ENCODE results near the gene DIAPH3. TPM values are rescaled to one million over a fixed set of nuclear protein-coding genes. Genes with fewer than 3 reads are reported as not detected.

DIAPH3 gene
- total and polyA plus RNA-seq, 2 of the 4 experiments (the other 2 are of a cell fraction) = 8.9 to 9.3 TPM

DNA sequence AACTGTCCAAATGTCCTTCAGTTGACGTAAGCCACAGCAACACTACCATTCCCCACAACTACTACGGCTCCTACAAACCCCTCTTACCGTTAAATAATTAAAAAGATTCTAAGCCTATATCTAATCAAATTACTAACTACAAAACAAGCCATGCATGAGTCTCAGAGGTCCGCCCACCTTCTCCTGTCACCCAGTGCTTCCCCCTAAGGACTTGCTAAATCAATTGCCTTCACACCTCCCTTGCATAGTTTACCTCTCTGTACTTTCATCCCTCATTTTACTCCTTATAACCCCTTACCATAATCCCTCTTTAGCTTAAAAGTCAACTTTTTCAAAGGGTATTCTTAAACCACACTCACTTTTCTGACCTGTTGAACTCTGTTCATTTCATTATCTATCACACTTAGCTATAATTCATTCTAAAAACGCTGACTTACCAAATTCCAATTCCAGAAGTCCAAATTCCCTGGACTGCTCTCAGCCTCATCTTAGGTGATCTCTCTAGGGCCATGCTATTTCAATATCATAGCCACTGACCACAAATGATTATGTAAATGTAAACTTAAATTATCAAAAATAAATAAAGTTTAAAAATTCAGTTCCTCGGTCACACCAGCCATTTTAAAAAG, 187.8 kb downstream of the DIAPH3 start:
- Histone ChIP-seq H2BK120ac (ENCODE audit: low read depth, low read length) (no peak overlapping the region), H2AK9ac (replicated peaks; ENCODE audit: low read depth, low read length, poor library complexity) (no peak overlapping the region), H3K27me3 (ENCODE audit: control insufficient read depth, insufficient read depth, low read length) (no peaks in the 10 kb centered on the region), H2BK15ac (ENCODE audit: low read depth, low read length) (no peak overlapping the region), H2AK5ac (ENCODE audit: low read depth, low read length) (no peak overlapping the region), H3K14ac (replicated peaks; ENCODE audit: low read depth, low read length) (no peak overlapping the region), H3K4me2 (ENCODE audit: low read depth, low read length) (no peak overlapping the region), H4K20me1 (ENCODE audit: insufficient read depth, low read length) (no peaks in the 10 kb centered on the region), H3K4ac (ENCODE audit: low read depth, low read length) (no peak overlapping the region), H3K9me3 (ENCODE audit: control insufficient read depth, insufficient read depth, low read length) (no peaks in the 10 kb centered on the region), H4K91ac (ENCODE audit: insufficient read depth, low read depth, low read length) (no peak overlapping the region), H3K27ac (ENCODE audit: insufficient read depth, low read length) (no peak overlapping the region), H2BK5ac (ENCODE audit: low read depth, low read length, poor library complexity, severe bottlenecking) (no peak overlapping the region), H4K5ac (ENCODE audit: low read depth, low read length) (no peak overlapping the region), H2AFZ (replicated peaks; ENCODE audit: low read length, poor library complexity) (no peak overlapping the region), H3K4me1 (ENCODE audit: control insufficient read depth, insufficient read depth, low read length) (no peaks in the 10 kb centered on the region), H3K23ac (ENCODE audit: low read depth, low read length) (no peak overlapping the region), H2BK20ac (ENCODE audit: low read depth, low read length) (no peak overlapping the region), H4K8ac (ENCODE audit: low read depth in 2 of 2, low read length in 2 of 2) (no peak overlapping the region), H3K4me3 (ENCODE audit: insufficient read depth, low read depth, low read length) (no peak overlapping the region), H3K18ac (ENCODE audit: low read depth, low read length) (no peak overlapping the region), H3K36me3 (ENCODE audit: control insufficient read depth, insufficient read depth, low read length) (no peaks in the 10 kb centered on the region; the same call in 1 of the 2 replicates), H3K9ac (ENCODE audit: low read depth, low read length) (no peak overlapping the region), H3K79me1 (ENCODE audit: low read depth in 1 of 2, low read length in 2 of 2) (peaks cover 0 to 3% of the 10 kb centered on the region in 2 experiments; a peak in 1 of 4 replicates), H3K9me1 (ENCODE audit: insufficient read depth, low read length) (peaks cover 2% of the 10 kb centered on the region; the same call in 1 of the 2 replicates), H3K56ac (ENCODE audit: extremely low read depth, insufficient read depth, low read length) (no peak overlapping the region)
- 97 to 100% methylated on average over 2 to 4 of the region's 6 CpGs for WGBS, 2 experiments (ENCODE audit: extremely low coverage in 2 of 2, insufficient read length in 1 of 2)
- intact Hi-C loops (cut with micrococcal nuclease) = no loop called here
- TF ChIP-seq MAZ (IDR thresholded peaks at IDR 0.05; ENCODE audit: borderline replicate concordance, low read depth, low read length) = no peak
- TF ChIP-seq NFE2L2 (IDR thresholded peaks at IDR 0.05; ENCODE audit: low read depth, low read length) = no peak
- TF ChIP-seq, protein P1, sequence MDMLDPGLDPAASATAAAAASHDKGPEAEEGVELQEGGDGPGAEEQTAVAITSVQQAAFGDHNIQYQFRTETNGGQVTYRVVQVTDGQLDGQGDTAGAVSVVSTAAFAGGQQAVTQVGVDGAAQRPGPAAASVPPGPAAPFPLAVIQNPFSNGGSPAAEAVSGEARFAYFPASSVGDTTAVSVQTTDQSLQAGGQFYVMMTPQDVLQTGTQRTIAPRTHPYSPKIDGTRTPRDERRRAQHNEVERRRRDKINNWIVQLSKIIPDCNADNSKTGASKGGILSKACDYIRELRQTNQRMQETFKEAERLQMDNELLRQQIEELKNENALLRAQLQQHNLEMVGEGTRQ (IDR thresholded peaks at IDR 0.05; ENCODE audit: low read depth, low read length) = no peak
- no peak for TF ChIP-seq FOS (IDR thresholded peaks at IDR 0.05; ENCODE audit: low read depth, low read length)
- TF ChIP-seq CEBPB (IDR thresholded peaks at IDR 0.05; ENCODE audit: low read depth, low read length) = no peak
- no peak for TF ChIP-seq RCOR1 (IDR thresholded peaks at IDR 0.05; ENCODE audit: insufficient replicate concordance, low read length)
- TF ChIP-seq MAFK (IDR thresholded peaks at IDR 0.05; ENCODE audit: low read depth, low read length) = peak; percentile 68
- TF ChIP-seq SMC3 (IDR thresholded peaks at IDR 0.05; ENCODE audit: low read depth, low read length) = no peak
- ChIA-PET CTCF (no interaction called here), POLR2A (ENCODE audit: unreplicated experiment) (no interaction called here)
- DNase-seq (no peak), ATAC-seq (ENCODE audit: low read depth) (no peak)
- dilution Hi-C loops (cut with HindIII; ENCODE audit: low sequenced_read_pairs, unreplicated experiment) = no loop called here
- no TSS peak for BruUV-seq (replicated peaks)
- in situ Hi-C loops (cut with MboI; ENCODE audit: low sequenced_read_pairs) = no loop called here
